ENCODE measurements around the gene TNFAIP8. TPM values are rescaled to one million over a fixed set of nuclear protein-coding genes. Genes with fewer than 3 reads are reported as not detected.

Gene TNFAIP8
- total RNA-seq, 1 donor from 2014 or later: 40.6 TPM

- no peak overlapping the region for H3K4me3 ChIP-seq
- no peaks in the 10 kb centered on the region for H3K36me3 ChIP-seq
- H3K4me1 ChIP-seq: no peaks in the 10 kb centered on the region
- Mint-ChIP-seq H3K4me3 (no peak overlapping the region), H3K27me3 (ENCODE audit: insufficient read depth, low read depth) (peaks cover under 1% of the 10 kb centered on the region), H3K27ac (no peak overlapping the region), H3K4me1 (no peaks in the 10 kb centered on the region), H3K36me3 (no peaks in the 10 kb centered on the region), H3K9me3 (no peaks in the 10 kb centered on the region)
- no peak overlapping the region for H3K9ac ChIP-seq
- DNase-seq (ENCODE audit: low spot score): no peak
- H3K27me3 ChIP-seq: no peaks in the 10 kb centered on the region
- TF ChIP-seq CTCF (IDR thresholded peaks at IDR 0.05): no peak
- TF ChIP-seq EZH2phosphoT487 (IDR thresholded peaks at IDR 0.05): no peak
- no peak for TF ChIP-seq EZH2 (IDR thresholded peaks at IDR 0.05)
- H3F3A ChIP-seq (ENCODE audit: low read depth): no peaks in the 10 kb centered on the region
- H2AFZ ChIP-seq (replicated peaks): no peak overlapping the region
- H3K79me2 ChIP-seq (ENCODE audit: low read depth): no peaks in the 10 kb centered on the region
- H3K27ac ChIP-seq: no peak overlapping the region
- H4K20me1 ChIP-seq (ENCODE audit: low read depth): no peaks in the 10 kb centered on the region
- H3K9me3 ChIP-seq (ENCODE audit: low read depth): no peaks in the 10 kb centered on the region
- no peak overlapping the region for H3K4me2 ChIP-seq
These were observed 44.1 kb upstream of the TNFAIP8 start for GRCh38 chr5:119311688-119312087.

- no peaks in the 10 kb centered on the region for H3K36me3 Mint-ChIP-seq
- Histone ChIP-seq H3K4me2 (no peak overlapping the region), H3K27ac (no peak overlapping the region), H3F3A (ENCODE audit: low read depth) (no peaks in the 10 kb centered on the region), H2AFZ (replicated peaks) (no peak overlapping the region), H3K9ac (no peak overlapping the region), H3K36me3 (no peaks in the 10 kb centered on the region), H4K20me1 (ENCODE audit: low read depth) (no peaks in the 10 kb centered on the region), H3K27me3 (no peaks in the 10 kb centered on the region), H3K79me2 (ENCODE audit: low read depth) (no peaks in the 10 kb centered on the region), H3K9me3 (ENCODE audit: low read depth) (no peaks in the 10 kb centered on the region), H3K4me3 (no peak overlapping the region), H3K4me1 (no peaks in the 10 kb centered on the region)
- H3K27ac Mint-ChIP-seq: no peak overlapping the region
- TF ChIP-seq EZH2 (IDR thresholded peaks at IDR 0.05) (no peak), CTCF (IDR thresholded peaks at IDR 0.05) (peak; percentile 10), EZH2phosphoT487 (IDR thresholded peaks at IDR 0.05) (no peak)
- peaks cover 2% of the 10 kb centered on the region for H3K27me3 Mint-ChIP-seq (ENCODE audit: insufficient read depth, low read depth)
- no peaks in the 10 kb centered on the region for H3K4me1 Mint-ChIP-seq
- H3K9me3 Mint-ChIP-seq: no peaks in the 10 kb centered on the region
- H3K4me3 Mint-ChIP-seq: no peak overlapping the region
- peak; percentile 19 for DNase-seq (ENCODE audit: low spot score)
These were observed 43.4 kb upstream of the TNFAIP8 start for GRCh38 chr5:119312403-119312802.

GRCh38 chr5:119313197-119313596, 42.6 kb upstream of the TNFAIP8 start:
- H3K9me3 Mint-ChIP-seq: no peaks in the 10 kb centered on the region
- H3K4me1 ChIP-seq: no peaks in the 10 kb centered on the region
- no peak overlapping the region for H3K4me3 ChIP-seq
- no peaks in the 10 kb centered on the region for H3K4me1 Mint-ChIP-seq
- TF ChIP-seq EZH2 (IDR thresholded peaks at IDR 0.05): no peak
- no peak for TF ChIP-seq EZH2phosphoT487 (IDR thresholded peaks at IDR 0.05)
- TF ChIP-seq CTCF (IDR thresholded peaks at IDR 0.05): no peak
- no peak overlapping the region for H3K27ac Mint-ChIP-seq
- DNase-seq (ENCODE audit: low spot score): no peak
- H3K36me3 Mint-ChIP-seq: no peaks in the 10 kb centered on the region
- H2AFZ ChIP-seq (replicated peaks): no peak overlapping the region
- no peaks in the 10 kb centered on the region for H3K27me3 ChIP-seq
- no peaks in the 10 kb centered on the region for H3F3A ChIP-seq (ENCODE audit: low read depth)
- H3K27me3 Mint-ChIP-seq (ENCODE audit: insufficient read depth, low read depth): peaks cover 2% of the 10 kb centered on the region
- H3K9me3 ChIP-seq (ENCODE audit: low read depth): no peaks in the 10 kb centered on the region
- no peak overlapping the region for H3K4me3 Mint-ChIP-seq
- no peak overlapping the region for H3K4me2 ChIP-seq
- H3K27ac ChIP-seq: no peak overlapping the region
- no peaks in the 10 kb centered on the region for H3K36me3 ChIP-seq
- H4K20me1 ChIP-seq (ENCODE audit: low read depth): no peaks in the 10 kb centered on the region
- no peak overlapping the region for H3K9ac ChIP-seq
- no peaks in the 10 kb centered on the region for H3K79me2 ChIP-seq (ENCODE audit: low read depth)

Data from neural progenitor cell (in vitro differentiated cells).